Pancreas (tissue), 10 donors: ENCODE results near the gene SKIC2. TPM values are rescaled to one million over a fixed set of nuclear protein-coding genes. Genes with fewer than 3 reads are reported as not detected.
A peak's percentile ranks its signal among the peaks of the same experiment; 100 is the strongest.

Source experiments
- ATAC-seq, 4 donors: fragments of 200-7000 bp; cut with Tn5 transposase; one replicate each; pipeline versions ENCODE4 v1.8.0 to v1.9.1; 2020; ENCODE audit warnings: mild to moderate bottlenecking in 4 of 4, moderate library complexity in 4 of 4
- DNase-seq, 6 donors: peaks; one replicate each; pipeline ENCODE4 v3.0.0-alpha.2; 2020
- FAIRE-seq: peaks from 2 replicates; lab custom pipeline; 2012; peaks lifted over from hg19 to GRCh38; lab: Jason Lieb, UNC
- H3K27ac ChIP-seq, 4 donors: fragments of 200-600 bp; sonication (generic); 1 replicate in 3 of 4; 2 replicates in 1 of 4; pipeline versions ENCODE4 v1.5.0 to v1.8.0; 2020
- H3K27me3 ChIP-seq, 4 donors: fragments of 200-600 bp; one replicate each; pipeline ENCODE4 v1.8.0; 2021
- H3K36me3 ChIP-seq, 3 donors: fragments of 200-600 bp; sonication (generic) in 1 of 3; one replicate each; pipeline versions ENCODE4 v1.5.0 to v1.8.0; 2020 to 2021
- H3K4me1 ChIP-seq, 3 donors: fragments of 200-600 bp; one replicate each; pipeline ENCODE4 v1.8.0; 2021
- H3K4me3 ChIP-seq, 4 donors: fragments of 200-600 bp; sonication (generic) in 2 of 4; one replicate each; pipeline versions ENCODE4 v1.5.0 to v1.8.0; 2020 to 2021
- H3K9me3 ChIP-seq, 4 donors: fragments of 200-600 bp; one replicate each; pipeline ENCODE4 v1.8.0; 2021
- WGBS, 2 donors: extraction: QIAGEN DNeasy Blood & Tissue Kit; methylation state at CpG; one replicate each; pipeline ENCODE4 v1.1.7; 2013; 5-methylcytosine and 5-hydroxymethylcytosine counted together
- intact Hi-C, 3 donors: fragments of 100-400 bp; cut with DNase I; formaldehyde crosslinking; loops; one replicate each; pipeline versions ENCODE4 v1.11.1 to v1.14.2; 2022
- polyA plus RNA-seq, 2 donors: library from polyadenylated mRNA; stranded (reverse); fragments of 200-250 nt; gene quantifications; one replicate each; pipeline ENCODE4 v1.2.3, GENCODE V29; 2013
- total RNA-seq, 6 donors: library from RNA; stranded (reverse); fragmentation: NEBNext Ultra II Directional in 4 of 6; extraction: Animal tissue kit (Norgen Biotek cat#: 25700) in 4 of 6; gene quantifications; one replicate each; pipeline versions ENCODE4 v1.2.1 to v1.2.4, GENCODE V29; 2021 to 2023
- TF ChIP-seq, protein P1 (sequence below), 4 donors: fragments of 200-600 bp; sonication (generic) in 3 of 4; IDR thresholded peaks; one replicate each; pipeline versions ENCODE4 v1.5.0 to v1.8.0; 2021; ENCODE audit warnings: antibody characterized with exemption in 4 of 4
- donor health status: healthy with polysubstance abuse.
- donor health status: DM: no; HTN: no; CAD: no; lungs with moderate emphysema.
- donor health status: DM: no; HTN: no; CAD: no.
- donor health status: control.
- donor health status: control.
- donor health status: Bipolar disorder and iron deficiency.
- donor health status: DM: yes; HTN: yes; CAD: no.
- donor health status: DM: no; HTN: no; CAD: no.
- donor health status: DM: no; HTN: no; CAD: no.
- donor health status: DM: yes; HTN: yes; CAD: no.

Gene SKIC2
- total and polyA plus RNA-seq, 8 donors = 21.4 to 163 (median 30.3) TPM

DNA sequence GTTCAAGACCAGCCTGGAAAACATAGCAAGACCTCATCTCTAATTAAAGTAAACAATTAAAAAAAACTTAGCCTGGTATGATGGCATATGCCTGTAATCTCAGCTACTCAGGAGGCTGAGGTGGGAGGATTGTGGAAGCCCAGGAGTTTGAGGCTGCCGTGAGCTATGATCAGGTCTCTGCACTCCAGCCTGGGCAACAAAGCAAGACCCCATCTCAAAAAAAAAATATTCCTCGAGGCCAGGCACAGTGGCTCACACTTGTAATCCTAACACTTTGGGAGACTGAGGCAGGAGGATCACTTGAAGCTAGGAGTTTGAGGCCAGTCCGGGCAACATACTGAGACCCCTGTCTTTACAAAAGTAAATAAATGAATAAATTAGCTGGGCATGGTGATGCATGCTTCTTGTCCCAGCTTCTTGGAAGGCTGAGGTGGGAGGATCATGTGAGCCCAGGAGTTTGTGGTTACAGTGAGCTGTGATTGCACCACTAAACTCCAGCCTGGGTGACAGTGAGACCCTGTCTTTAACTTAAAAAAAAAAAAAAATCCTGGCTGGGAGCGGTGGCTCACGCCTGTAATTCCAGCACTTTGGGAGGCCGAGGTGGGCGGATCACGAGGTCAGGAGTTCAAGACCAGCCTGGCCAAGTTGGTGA is 40.8 kb upstream of the SKIC2 start:
- 67 to 75% methylated on average over 8 of the region's 8 CpGs for WGBS, 2 donors
- TF ChIP-seq, protein P1, sequence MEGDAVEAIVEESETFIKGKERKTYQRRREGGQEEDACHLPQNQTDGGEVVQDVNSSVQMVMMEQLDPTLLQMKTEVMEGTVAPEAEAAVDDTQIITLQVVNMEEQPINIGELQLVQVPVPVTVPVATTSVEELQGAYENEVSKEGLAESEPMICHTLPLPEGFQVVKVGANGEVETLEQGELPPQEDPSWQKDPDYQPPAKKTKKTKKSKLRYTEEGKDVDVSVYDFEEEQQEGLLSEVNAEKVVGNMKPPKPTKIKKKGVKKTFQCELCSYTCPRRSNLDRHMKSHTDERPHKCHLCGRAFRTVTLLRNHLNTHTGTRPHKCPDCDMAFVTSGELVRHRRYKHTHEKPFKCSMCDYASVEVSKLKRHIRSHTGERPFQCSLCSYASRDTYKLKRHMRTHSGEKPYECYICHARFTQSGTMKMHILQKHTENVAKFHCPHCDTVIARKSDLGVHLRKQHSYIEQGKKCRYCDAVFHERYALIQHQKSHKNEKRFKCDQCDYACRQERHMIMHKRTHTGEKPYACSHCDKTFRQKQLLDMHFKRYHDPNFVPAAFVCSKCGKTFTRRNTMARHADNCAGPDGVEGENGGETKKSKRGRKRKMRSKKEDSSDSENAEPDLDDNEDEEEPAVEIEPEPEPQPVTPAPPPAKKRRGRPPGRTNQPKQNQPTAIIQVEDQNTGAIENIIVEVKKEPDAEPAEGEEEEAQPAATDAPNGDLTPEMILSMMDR (IDR thresholded peaks at IDR 0.05) = no peak
- no peak for FAIRE-seq

DNA sequence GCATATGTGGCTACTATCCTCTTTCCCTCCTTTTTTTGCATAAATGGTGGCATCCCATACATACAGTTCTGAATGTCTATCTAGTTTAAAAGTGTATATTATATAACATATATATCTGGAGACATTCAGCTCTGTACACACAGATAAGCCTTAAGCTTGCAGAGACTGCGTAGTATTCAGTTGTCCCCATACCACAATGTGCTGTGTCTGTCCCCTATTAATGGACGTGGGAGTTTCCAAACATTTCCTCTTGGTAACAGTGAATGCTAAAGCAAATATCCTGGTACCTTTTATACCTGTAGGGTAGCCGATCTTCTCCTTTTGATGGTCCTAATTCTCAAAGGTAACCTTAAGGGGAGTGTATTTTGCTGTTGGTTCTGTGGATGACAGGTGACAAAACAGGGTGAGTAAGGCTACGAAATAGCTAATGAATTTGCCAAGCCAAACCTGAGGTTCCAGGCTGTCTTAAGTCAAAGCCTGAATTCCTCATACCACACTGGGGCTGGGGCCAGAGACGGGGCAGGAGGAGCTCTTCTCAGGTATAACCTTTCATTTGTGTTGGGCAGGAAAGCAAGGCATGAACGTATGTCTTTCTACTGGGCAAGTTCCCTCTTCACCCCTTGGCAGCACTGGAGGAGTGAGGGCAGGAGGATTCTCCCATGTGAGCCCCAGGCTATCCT is 39.2 kb upstream of the SKIC2 start:
- WGBS, 2 donors = 74 to 75% methylated on average over 6 of the region's 6 CpGs
- intact Hi-C loops = no loop called here

More for the DNA sequence above, 40.8 kb upstream of the SKIC2 start:
- intact Hi-C loops = no loop called here
- Histone ChIP-seq H3K27ac (no peak overlapping the region), H3K4me3 (no peak overlapping the region), H3K36me3 (no peaks in the 10 kb centered on the region), H3K27me3 (no peaks in the 10 kb centered on the region), H3K9me3 (no peaks in the 10 kb centered on the region), H3K4me1 (no peaks in the 10 kb centered on the region)
- ATAC-seq (no peak), DNase-seq (no peak)

GRCh38 chr6:31920811-31921210 is 38.2 kb upstream of the SKIC2 start:
- intact Hi-C loops = no loop called here
- FAIRE-seq (no peak), ATAC-seq (peak in 1 of 4 donors; percentile 30), DNase-seq (no peak)
- Histone ChIP-seq H3K27ac (no peak overlapping the region), H3K36me3 (no peaks in the 10 kb centered on the region), H3K27me3 (no peaks in the 10 kb centered on the region), H3K4me3 (no peak overlapping the region), H3K9me3 (no peaks in the 10 kb centered on the region), H3K4me1 (no peaks in the 10 kb centered on the region)
- TF ChIP-seq, protein P1 (IDR thresholded peaks at IDR 0.05) = no peak
- WGBS, 2 donors = 67 to 80% methylated on average over 2 of the region's 2 CpGs

More for the DNA sequence above, 39.2 kb upstream of the SKIC2 start:
- Histone ChIP-seq H3K27ac (no peak overlapping the region), H3K9me3 (no peaks in the 10 kb centered on the region), H3K4me1 (no peaks in the 10 kb centered on the region), H3K27me3 (no peaks in the 10 kb centered on the region), H3K36me3 (no peaks in the 10 kb centered on the region), H3K4me3 (no peak overlapping the region)
- DNase-seq (no peak), ATAC-seq (no peak), FAIRE-seq (no peak)
- TF ChIP-seq, protein P1 (IDR thresholded peaks at IDR 0.05) = no peak

DNA sequence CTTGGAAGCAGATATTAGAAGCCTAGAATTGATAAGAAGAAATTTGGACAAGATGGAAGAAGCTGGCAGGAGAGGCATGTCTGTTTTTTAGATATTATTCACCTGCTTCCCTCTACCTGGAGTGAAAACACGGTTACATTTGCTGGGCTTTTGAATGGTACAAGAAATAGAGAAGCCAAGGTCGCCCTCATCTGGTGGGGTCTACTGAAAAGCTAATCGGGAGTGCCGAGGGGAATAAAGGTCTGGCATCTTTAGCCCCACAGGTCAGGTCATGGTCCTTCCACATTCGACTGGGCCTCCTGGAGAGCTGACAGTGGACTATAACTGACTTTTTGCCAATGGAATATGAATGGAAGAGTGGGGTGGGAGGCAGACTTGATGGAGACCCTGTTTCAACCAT is 36.0 kb upstream of the SKIC2 start:
- intact Hi-C loops = no loop called here
- 8 to 14% methylated on average over 5 of the region's 5 CpGs for WGBS, 2 donors
- Histone ChIP-seq H3K27me3 (no peaks in the 10 kb centered on the region), H3K4me3 (no peak overlapping the region), H3K9me3 (no peaks in the 10 kb centered on the region), H3K4me1 (no peaks in the 10 kb centered on the region), H3K27ac (no peak overlapping the region), H3K36me3 (no peaks in the 10 kb centered on the region)
- FAIRE-seq = no peak
- TF ChIP-seq, protein P1 (IDR thresholded peaks at IDR 0.05) = no peak
- peak in 1 of 4 donors; percentile 73 for ATAC-seq
- no peak for DNase-seq
